ENCODE data around the gene OXCT2.
A peak's percentile ranks its signal among the peaks of the same experiment; 100 is the strongest.

Gene OXCT2

DNA sequence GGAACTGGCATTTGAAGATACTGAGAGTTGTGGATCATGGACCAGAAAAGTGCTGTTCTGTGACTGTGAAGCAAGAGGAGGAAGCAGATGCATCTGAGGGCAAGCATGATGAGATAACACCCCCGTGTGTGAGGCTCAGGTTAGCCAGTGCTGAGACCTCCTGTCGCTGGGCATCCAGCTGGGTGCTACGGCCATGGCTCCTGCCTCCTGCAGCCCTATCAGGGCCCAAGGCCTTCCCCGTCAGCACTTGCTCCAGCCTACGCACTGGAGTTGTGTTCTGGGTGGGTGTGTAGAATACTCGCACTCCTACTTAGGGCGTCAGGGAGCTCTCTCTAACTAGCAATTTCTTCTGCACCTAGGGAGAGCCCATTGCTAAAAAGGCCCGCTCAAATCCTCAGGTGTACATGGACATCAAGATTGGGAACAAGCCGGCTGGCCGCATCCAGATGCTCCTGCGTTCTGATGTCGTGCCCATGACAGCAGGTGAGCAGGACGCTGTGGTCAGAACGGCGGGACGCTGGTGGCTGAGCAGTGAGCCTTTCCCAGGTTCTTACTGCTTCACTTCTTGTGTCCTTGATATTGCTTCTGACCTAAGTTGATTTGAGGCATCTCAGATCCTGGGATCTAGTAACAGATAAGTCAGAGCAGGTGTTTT lies 26.0 kb downstream of the OXCT2 start:
- DNase-seq: peak in 1 of 10 donors; percentile 74
- intact Hi-C loops (cut with DNase I): no loop called here

DNA sequence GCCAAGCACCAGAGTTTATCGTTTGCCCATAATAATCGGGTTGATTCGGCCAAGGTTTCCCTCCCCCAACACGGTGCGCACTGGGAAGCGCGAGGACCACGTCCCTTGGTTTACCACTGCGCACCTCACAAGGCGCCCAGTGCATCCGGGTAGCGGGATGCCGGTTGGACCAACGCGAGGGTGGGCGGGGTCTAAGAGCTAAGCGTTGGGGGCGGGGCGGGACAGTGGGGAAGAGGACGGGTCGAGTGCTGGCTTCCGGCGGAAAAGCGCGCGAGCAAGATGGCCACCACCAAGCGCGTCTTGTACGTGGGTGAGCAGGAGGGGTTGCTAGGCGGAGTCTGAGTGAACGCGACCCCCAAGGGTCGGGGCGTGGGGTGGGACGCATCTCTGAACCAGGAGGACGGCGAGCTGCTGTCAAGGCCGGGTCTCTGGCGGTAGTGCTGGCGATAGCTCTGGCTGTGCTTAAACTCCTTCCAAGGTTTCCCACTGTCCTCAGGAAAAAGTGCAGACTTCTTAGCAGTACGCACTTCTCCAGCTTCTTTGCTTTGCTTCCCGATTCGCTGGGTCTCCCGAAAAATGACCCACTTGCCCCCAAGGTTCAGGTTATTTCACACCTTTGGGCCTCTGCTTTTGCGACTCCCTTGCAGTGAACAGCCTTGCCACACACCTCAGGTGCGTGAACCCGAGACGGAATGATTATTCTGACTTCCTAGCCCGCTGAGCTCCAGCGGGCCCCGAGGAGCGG lies 32.4 kb downstream of the OXCT2 start, which contains the start of gene PPIE:
TSS of gene PPIE (plus strand) at position 261 of the 745 bp plus-strand sequence. CDS start at position 280, 19 bp downstream.
- intact Hi-C loops (cut with DNase I): no loop called here

GRCh38 chr1:39737546-39738169 lies 33.5 kb downstream of the OXCT2 start:
- no peak for DNase-seq

More for the DNA sequence above, 32.4 kb downstream of the OXCT2 start, which contains the start of gene PPIE:
- peak; percentile 90 to 99 (median 95) for DNase-seq

GRCh38 chr1:39735731-39736130 lies 35.4 kb downstream of the OXCT2 start:
- DNase-seq: no peak
- intact Hi-C loops (cut with DNase I): no loop called here

More at GRCh38 chr1:39737546-39738169, 33.5 kb downstream of the OXCT2 start:
- intact Hi-C loops (cut with DNase I): no loop called here

DNA sequence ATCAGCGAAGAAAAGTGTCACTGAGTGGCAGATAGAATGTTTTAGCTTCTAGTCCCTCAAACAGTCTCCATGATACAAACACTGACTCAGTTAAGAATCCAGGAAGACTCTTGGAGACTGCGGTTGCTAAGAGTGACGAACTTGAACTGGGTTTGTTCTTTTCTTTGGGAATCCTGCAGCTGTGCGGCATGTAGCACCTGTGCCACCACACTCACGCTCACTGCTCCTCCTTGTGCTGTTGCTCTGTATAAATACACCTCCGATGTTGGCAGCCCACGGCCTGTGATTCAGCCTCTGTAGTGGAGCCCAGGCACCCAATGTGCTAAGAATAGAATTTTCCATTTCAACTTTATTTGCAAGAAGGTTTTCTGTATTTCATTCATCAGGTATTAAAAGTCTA lies 38.0 kb downstream of the OXCT2 start:
- intact Hi-C loops (cut with DNase I): no loop called here
- DNase-seq: peak in 8 of 10 donors; percentile 38 to 94 (median 70)

GRCh38 chr1:39732730-39733129 lies 38.4 kb downstream of the OXCT2 start:
- intact Hi-C loops (cut with DNase I): no loop called here
- no peak for DNase-seq

GRCh38 chr1:39729842-39730241 lies 41.3 kb downstream of the OXCT2 start:
- no peak for DNase-seq
- intact Hi-C loops (cut with DNase I): no loop called here

DNA sequence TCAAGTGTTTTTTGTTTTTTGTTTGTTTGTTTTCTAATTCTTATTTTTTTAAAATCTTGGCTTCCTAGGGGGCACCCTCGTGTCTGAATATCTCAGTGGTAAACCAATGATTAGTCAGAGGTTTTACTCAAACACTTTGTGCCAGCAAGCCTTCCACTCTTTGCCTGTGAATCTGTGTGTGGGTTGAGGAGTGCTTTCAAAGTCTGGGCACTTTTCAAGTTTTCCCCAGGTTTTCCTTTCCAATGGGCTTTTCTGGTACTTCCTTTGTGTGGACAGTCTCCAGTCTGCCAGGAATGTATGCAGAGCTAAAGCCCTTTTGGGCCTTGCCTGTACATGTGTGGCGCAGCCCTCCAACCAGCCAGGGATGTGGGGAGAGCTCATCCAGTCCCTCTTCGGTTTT lies 42.1 kb downstream of the OXCT2 start:
- no peak for DNase-seq
- intact Hi-C loops (cut with DNase I): no loop called here

DNA sequence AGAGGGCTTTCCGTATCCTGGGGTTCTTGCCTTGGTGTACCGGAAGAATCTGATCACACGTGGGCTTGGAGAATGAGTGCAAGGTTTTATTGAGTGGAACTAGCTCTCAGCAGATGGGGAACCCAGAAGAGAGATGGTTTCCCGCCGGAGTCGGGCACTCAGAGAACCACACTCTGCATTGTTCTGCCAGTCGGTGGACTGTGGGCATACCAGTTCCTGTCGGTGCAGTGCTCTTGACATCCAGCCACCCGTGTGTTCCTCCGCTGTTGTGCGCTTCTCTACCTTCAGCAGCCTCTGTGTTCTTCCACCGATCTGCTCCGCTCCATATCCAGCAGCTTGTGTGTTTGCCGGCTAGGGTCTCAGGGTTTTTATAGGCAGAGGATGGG lies 43.2 kb downstream of the OXCT2 start:
- intact Hi-C loops (cut with DNase I): no loop called here

GRCh38 chr1:39727221-39727931 lies 43.8 kb downstream of the OXCT2 start:
- no peak for DNase-seq
- intact Hi-C loops (cut with DNase I): no loop called here

More for the DNA sequence above, 43.2 kb downstream of the OXCT2 start:
- DNase-seq: no peak

DNA sequence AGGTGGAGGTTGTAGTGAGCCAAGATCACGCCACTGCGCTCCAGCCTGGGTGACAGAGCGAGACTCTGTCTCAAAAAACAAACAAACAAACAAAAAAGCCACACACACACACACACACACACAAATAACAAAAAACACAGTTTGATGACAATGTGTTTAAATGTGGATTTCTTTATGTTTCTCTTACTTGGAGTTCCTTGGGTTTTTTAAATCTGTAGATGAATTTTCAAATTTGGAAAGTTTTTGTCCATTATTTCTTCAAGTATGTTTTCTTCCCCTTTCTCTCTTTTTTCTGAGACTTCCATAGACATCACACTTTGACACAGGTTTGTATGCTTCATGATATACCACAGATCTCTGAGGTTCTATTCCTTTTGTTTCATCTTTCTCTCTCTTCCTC lies 44.5 kb downstream of the OXCT2 start:
- intact Hi-C loops (cut with DNase I): no loop called here
- no peak for DNase-seq

GRCh38 chr1:39722495-39722894 lies 48.7 kb downstream of the OXCT2 start:
- DNase-seq: no peak
- intact Hi-C loops (cut with DNase I): no loop called here

DNA sequence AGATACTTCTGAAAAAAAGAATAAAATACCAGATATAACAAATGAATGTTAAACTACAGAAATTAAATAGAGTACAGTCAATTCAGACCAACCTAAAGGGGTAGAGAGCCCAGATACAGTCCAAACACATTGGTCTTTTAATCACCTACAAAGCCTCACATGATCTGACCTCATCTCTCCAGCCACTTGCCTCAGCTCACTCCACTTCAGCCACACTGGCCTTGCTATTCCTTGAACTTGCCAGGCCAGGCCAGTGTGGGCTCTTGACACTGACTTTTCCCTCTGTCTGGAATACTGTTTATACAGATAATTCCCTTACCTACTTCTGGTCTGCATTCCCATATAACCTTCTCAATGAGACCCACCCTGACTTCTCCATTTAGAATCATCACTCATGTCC lies 49.5 kb downstream of the OXCT2 start:
- no peak for DNase-seq
- intact Hi-C loops (cut with DNase I): loop anchor here (2.0 kb wide), 1 partner anchor 115 kb away; no protein-coding TSS in a partner anchor

DNA sequence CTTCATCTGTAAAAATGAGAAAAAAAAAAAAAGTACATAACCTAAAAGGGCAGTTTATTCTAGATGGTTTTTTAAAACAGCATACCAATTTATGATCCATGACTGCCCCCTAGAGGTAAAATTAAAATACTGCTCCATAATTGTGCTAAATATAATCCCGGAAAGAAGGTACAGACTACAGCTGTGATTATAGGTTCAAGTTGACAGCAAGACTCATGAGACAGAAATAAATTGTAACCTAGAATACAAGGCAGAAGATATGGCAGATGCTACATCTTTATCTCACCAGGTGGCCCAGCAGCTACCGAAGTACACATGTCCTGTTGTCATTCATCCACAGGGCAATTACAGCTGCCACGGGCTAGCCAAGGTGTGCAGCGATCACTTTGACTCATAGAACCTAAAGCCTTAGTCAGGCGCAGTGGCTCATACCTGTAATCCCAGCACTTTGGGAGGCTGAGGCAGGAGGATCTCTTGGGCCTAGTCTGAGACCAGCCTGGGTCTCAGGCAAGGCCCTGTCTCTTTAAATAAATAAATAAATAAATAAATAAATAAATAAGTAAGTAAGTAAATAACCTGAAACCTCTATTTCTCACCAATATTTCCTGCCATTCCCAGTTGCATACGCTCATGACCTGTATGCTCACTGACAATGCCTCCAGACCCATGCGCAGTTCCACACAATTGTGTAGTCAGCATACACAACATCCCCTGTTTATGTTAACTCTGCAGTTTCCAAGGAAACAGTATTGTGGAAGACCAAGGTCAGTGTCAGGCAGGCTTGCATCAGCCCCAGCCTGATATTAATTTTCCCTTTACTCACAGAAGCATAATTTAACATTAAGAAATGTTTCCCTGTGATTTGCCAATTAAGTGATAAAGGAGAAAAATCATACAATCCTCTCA lies 50.8 kb downstream of the OXCT2 start:
- no peak for DNase-seq
- intact Hi-C loops (cut with DNase I): loop anchor here (2.0 kb wide), 1 partner anchor 114 kb away; no protein-coding TSS in a partner anchor
